ENCODE results near the gene SPIB. TPM values are rescaled to one million over a fixed set of nuclear protein-coding genes. Genes with fewer than 3 reads are reported as not detected.
"Not testable (repeated sequence)": the region's sequence is repeated elsewhere in the genome, so short reads cannot be mapped to it uniquely, and the experiment has no call there.

Gene SPIB
- total RNA-seq, 2 experiments from 2014 or later, result 0.36 to 0.47 TPM

DNA sequence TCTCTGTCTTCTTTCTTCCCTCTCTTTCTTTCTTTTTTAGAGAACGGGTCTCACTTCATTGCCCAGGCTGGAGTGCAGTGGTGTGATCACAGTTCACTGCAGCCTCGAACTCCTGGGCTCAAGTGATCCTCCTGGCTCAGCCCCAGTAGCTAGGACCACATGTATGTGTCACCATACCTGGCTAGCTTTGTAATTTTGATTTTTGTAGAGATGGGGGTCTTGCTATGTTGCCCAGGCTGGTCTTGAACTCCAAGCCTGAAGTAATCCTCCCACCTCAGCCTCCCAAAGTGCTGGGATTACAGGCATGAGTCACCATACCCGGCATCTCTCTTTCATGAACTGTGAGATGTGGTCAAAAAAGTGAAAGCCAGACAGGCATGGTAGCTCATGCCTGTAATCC lies 54.6 kb downstream of the SPIB start:
- DNase-seq; H3K9me3 Mint-ChIP-seq; H3K27me3 Mint-ChIP-seq (ENCODE audit: low read depth); intact Hi-C loops (cut with micrococcal nuclease); H3K4me3 Mint-ChIP-seq; H3K27ac Mint-ChIP-seq; H3K36me3 Mint-ChIP-seq (ENCODE audit: low read depth): not testable (repeated sequence)
- H3K4me1 Mint-ChIP-seq (ENCODE audit: low read depth), result peaks cover 21% of the 10 kb centered on the region
- CTCF ChIA-PET, result interaction anchor here (1.2 kb wide), 1 partner anchor 11 kb away, joined by 4 read pairs; no protein-coding TSS in a partner anchor

DNA sequence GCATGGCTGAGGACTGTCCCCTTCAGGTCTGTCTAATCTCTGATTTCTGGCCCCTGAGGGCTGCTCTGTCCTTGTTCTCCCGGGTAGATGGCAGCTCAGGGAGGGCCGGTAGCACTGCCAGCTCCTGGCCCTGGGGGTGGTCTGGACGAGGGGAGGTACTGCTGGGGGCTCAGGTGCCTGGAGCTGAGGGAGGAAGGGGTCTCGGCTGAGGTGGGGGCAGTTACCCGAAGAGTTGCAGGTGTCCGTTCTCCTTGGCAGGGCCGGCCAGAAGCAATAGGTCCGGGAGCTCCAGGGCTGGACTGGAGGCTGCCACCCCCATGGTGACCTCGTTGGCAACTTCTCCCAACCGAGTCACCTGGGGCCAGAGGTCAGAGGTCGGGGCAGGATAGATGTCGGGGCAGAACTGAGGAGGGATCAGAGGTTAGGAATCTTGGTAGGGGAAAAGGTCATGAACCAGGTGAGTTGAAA lies 56.4 kb downstream of the SPIB start:
- H3K4me1 Mint-ChIP-seq (ENCODE audit: low read depth), result peaks cover 28% of the 10 kb centered on the region
- no peak for DNase-seq
- no peak overlapping the region for H3K4me3 Mint-ChIP-seq
- H3K36me3 Mint-ChIP-seq (ENCODE audit: low read depth), result peaks cover 13% of the 10 kb centered on the region
- intact Hi-C loops (cut with micrococcal nuclease), result loop anchor here (5.0 kb wide), 1 partner anchor 118 kb away; no protein-coding TSS in a partner anchor
- H3K27me3 Mint-ChIP-seq (ENCODE audit: low read depth), result no peaks in the 10 kb centered on the region
- CTCF ChIA-PET, result no interaction called here
- no peaks in the 10 kb centered on the region for H3K9me3 Mint-ChIP-seq
- H3K27ac Mint-ChIP-seq, result peak overlapping the region; percentile 56

- DNase-seq, result no peak
- Mint-ChIP-seq H3K4me3 (peak overlapping the region; percentile 99), H3K27me3 (ENCODE audit: low read depth) (no peaks in the 10 kb centered on the region), H3K27ac (peak overlapping the region; percentile 69), H3K36me3 (ENCODE audit: low read depth) (peaks cover 14% of the 10 kb centered on the region), H3K4me1 (ENCODE audit: low read depth) (peaks cover 28% of the 10 kb centered on the region), H3K9me3 (no peaks in the 10 kb centered on the region)
- CTCF ChIA-PET, result no interaction called here
- intact Hi-C loops (cut with micrococcal nuclease), result loop anchor here (1.0 to 5.0 kb wide), 5 partner anchors 36 to 118 kb away; partner anchors contain the start of genes JOSD2, NR1H2 and POLD1
These were observed 57.0 kb downstream of the SPIB start for GRCh38 chr19:50475736-50476223.

DNA sequence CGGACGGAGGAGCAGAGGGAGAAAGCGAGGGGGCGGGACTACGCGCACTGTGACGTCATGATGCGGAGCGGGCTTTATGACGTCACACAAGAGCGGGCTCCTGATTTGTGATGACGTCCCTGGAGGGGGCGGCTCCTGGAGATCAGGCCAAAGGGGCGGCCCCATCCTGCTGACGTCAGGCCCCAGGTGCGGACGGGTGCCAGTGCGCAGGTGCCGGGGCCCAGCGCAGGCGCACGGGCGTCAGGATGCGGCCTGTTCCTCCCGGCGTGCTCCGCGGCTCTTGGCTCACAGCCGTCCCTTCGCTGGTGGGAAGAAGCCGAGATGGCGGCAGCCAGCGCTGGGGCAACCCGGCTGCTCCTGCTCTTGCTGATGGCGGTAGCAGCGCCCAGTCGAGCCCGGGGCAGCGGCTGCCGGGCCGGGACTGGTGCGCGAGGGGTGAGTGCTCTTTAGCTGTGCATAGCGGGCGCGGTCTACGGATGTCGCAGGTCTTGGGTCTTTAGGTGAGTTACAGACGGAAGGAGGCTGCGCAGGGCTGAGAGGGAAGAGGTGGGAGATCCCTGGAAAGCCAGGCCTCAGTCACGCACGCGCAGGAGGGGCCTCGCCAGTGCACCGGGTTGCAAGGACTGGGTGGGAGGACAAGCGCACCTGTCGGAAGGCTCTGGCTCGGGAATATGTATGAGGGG lies 57.6 kb downstream of the SPIB start, which contains the start of the genes EMC10 and GARIN5A:
Gene EMC10 (plus strand): TSS at position 284 of the 683 bp plus-strand sequence. CDS start 38 bp downstream, at position 322.
Gene GARIN5A (minus strand): TSS at position 625 of the 683 bp plus-strand sequence. CDS start 460 bp downstream, at position 165.
- peak; percentile 97 for DNase-seq
- Mint-ChIP-seq H3K36me3 (ENCODE audit: low read depth) (peaks cover 17% of the 10 kb centered on the region), H3K27ac (peak within 1 kb of the TSS; percentile 86), H3K9me3 (no peaks in the 10 kb centered on the region), H3K4me3 (peak within 1 kb of the TSS; percentile 99), H3K4me1 (ENCODE audit: low read depth) (peaks cover 28% of the 10 kb centered on the region), H3K27me3 (ENCODE audit: low read depth) (no peaks in the 10 kb centered on the region)
- CTCF ChIA-PET, result no interaction called here
- intact Hi-C loops (cut with micrococcal nuclease), result loop anchor here (1.0 to 5.0 kb wide), 5 partner anchors 35 to 119 kb away; partner anchors contain the start of genes JOSD2, NR1H2 and POLD1

DNA sequence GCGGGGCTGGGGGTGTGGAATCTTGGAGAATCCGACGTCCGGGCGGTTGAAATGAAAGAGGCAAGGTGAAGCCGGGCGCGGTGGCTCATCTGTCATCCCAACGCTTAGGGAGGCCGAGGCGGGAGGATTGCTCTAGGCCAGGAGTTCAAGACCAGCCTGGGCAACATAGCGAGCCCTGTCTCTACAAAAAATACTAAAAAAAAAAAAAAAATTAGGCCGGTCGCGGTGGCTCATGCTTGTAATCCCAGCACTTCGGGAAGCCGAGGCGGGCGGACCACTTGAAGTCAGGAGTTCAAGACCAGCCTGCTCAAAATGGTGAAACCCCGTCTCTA lies 58.1 kb downstream of the SPIB start:
- Mint-ChIP-seq H3K27ac (peak overlapping the region; percentile 86), H3K4me3 (peak overlapping the region; percentile 99), H3K4me1 (ENCODE audit: low read depth) (peaks cover 28% of the 10 kb centered on the region), H3K27me3 (ENCODE audit: low read depth) (no peaks in the 10 kb centered on the region), H3K9me3 (no peaks in the 10 kb centered on the region), H3K36me3 (ENCODE audit: low read depth) (peaks cover 17% of the 10 kb centered on the region)
- intact Hi-C loops (cut with micrococcal nuclease), result loop anchor here (1.0 to 5.0 kb wide), 5 partner anchors 34 to 120 kb away; partner anchors contain the start of genes JOSD2, NR1H2 and POLD1
- no peak for DNase-seq
- CTCF ChIA-PET, result interaction anchor here (0.6 kb wide), 1 partner anchor 15 kb away, joined by 4 read pairs; no protein-coding TSS in a partner anchor

- Mint-ChIP-seq H3K9me3 (no peaks in the 10 kb centered on the region), H3K4me3 (peak overlapping the region; percentile 99), H3K27ac (peak overlapping the region; percentile 10), H3K36me3 (ENCODE audit: low read depth) (peaks cover 17% of the 10 kb centered on the region), H3K27me3 (ENCODE audit: low read depth) (no peaks in the 10 kb centered on the region), H3K4me1 (ENCODE audit: low read depth) (peaks cover 28% of the 10 kb centered on the region)
- no peak for DNase-seq
- CTCF ChIA-PET, result interaction anchor here (1.1 to 2.0 kb wide), 3 partner anchors 8 to 109 kb away, joined by 3 to 9 read pairs (median 5); no protein-coding TSS in a partner anchor
- intact Hi-C loops (cut with micrococcal nuclease), result loop anchor here (5.0 kb wide), 1 partner anchor 121 kb away; no protein-coding TSS in a partner anchor
These were observed 59.2 kb downstream of the SPIB start for GRCh38 chr19:50477751-50478515.

GRCh38 chr19:50478901-50479715 lies 60.4 kb downstream of the SPIB start:
- H3K36me3 Mint-ChIP-seq (ENCODE audit: low read depth), result peaks cover 17% of the 10 kb centered on the region
- no peaks in the 10 kb centered on the region for H3K9me3 Mint-ChIP-seq
- peaks cover 28% of the 10 kb centered on the region for H3K4me1 Mint-ChIP-seq (ENCODE audit: low read depth)
- CTCF ChIA-PET, result interaction anchor here (0.7 to 2.0 kb wide), 8 partner anchors 8 to 178 kb away, joined by 3 to 9 read pairs (median 4); no protein-coding TSS in a partner anchor
- H3K27ac Mint-ChIP-seq, result no peak overlapping the region
- no peaks in the 10 kb centered on the region for H3K27me3 Mint-ChIP-seq (ENCODE audit: low read depth)
- intact Hi-C loops (cut with micrococcal nuclease), result loop anchor here (5.0 kb wide), 1 partner anchor 122 kb away; no protein-coding TSS in a partner anchor
- no peak overlapping the region for H3K4me3 Mint-ChIP-seq
- DNase-seq, result peak; percentile 34

DNA sequence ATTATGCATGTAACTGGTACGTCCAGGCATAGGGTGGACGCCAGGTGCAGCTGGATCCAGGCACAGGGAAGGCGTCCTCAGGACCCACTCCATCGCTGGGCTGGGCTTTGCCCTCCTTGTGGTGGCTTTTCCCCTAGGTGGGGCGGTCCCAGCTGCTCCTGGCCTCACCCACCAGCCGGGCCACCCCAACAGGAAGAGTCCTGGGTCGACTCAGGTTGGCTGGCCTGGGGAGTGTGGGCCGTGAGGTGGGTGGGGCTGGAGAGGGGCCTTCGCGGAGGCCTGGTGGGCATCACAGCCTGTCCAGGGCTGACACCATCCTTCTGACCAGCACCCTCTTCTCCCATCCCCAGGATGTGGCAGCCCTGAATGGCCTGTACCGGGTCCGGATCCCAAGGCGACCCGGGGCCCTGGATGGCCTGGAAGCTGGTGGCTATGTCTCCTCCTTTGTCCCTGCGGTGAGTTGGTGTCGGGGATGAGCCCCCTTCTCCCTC lies 61.1 kb downstream of the SPIB start:
- Mint-ChIP-seq H3K27me3 (ENCODE audit: low read depth) (no peaks in the 10 kb centered on the region), H3K4me1 (ENCODE audit: low read depth) (peaks cover 28% of the 10 kb centered on the region), H3K4me3 (no peak overlapping the region), H3K27ac (no peak overlapping the region), H3K9me3 (no peaks in the 10 kb centered on the region), H3K36me3 (ENCODE audit: low read depth) (peaks cover 17% of the 10 kb centered on the region)
- intact Hi-C loops (cut with micrococcal nuclease), result loop anchor here (5.0 kb wide), 1 partner anchor 123 kb away; no protein-coding TSS in a partner anchor
- CTCF ChIA-PET, result interaction anchor here (0.7 to 2.0 kb wide), 6 partner anchors 8 to 179 kb away, joined by 3 to 9 read pairs (median 4); no protein-coding TSS in a partner anchor
- DNase-seq, result no peak

- Mint-ChIP-seq H3K4me3 (no peak overlapping the region), H3K27ac (no peak overlapping the region), H3K9me3 (no peaks in the 10 kb centered on the region), H3K36me3 (ENCODE audit: low read depth) (peaks cover 20% of the 10 kb centered on the region), H3K4me1 (ENCODE audit: low read depth) (peaks cover 25% of the 10 kb centered on the region), H3K27me3 (ENCODE audit: low read depth) (no peaks in the 10 kb centered on the region)
- intact Hi-C loops (cut with micrococcal nuclease), result no loop called here
- no peak for DNase-seq
- CTCF ChIA-PET, result interaction anchor here (1.0 to 1.9 kb wide), 3 partner anchors 11 to 180 kb away, joined by 3 to 5 read pairs (median 5); no protein-coding TSS in a partner anchor
These were observed 61.8 kb downstream of the SPIB start for GRCh38 chr19:50480281-50481111.
